ENCODE measurements around the gene ATN1. TPM values are rescaled to one million over a fixed set of nuclear protein-coding genes. Genes with fewer than 3 reads are reported as not detected.

The ATN1 gene
- total RNA-seq, 4 donors from 2014 or later, result 59.1 to 160 (median 112) TPM

DNA sequence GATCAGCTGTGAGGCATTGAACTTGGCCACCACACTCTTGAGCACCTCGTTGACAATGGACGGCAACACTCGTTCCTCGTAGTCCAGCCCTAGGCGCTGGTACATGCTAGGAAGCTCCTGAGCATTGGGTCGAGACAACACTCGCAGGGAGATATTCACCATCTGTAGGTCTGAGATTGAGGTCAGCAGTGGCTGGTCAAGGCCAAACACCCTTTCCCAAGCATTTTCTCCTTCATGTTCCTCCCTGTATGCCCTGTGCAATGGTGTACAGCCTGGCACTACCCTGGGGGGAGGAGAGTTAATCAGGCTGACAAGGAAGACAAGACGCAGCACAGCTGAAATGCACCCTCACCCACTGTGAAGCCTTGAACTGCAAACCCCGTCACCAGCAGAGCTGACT, 40.7 kb downstream of the ATN1 start:
- Histone ChIP-seq H3K27ac (peak overlapping the region; percentile 89 to 95 (median 95)), H3K27me3 (no peaks in the 10 kb centered on the region), H3K4me3 (no peak overlapping the region), H3K36me3 (peaks cover 0 to 18% (median 9%) of the 10 kb centered on the region in 4 donors), H3K4me1 (peaks cover 25 to 58% (median 38%) of the 10 kb centered on the region in 4 donors), H3K9me3 (no peaks in the 10 kb centered on the region)
- intact Hi-C loops (cut with DNase I; ENCODE audit: low total_unique reads) (loop anchor here (10.0 kb wide), 1 partner anchor 136 kb away; the partner anchor contains the start of gene C1RL), in situ Hi-C loops (cut with MboI; ENCODE audit: low pct_ligation_motif_present in 1 of 4, low pct_unique_long_range_greater_than_20kb in 1 of 4, low sequenced_read_pairs in 3 of 4) (no loop called here)
- 78 to 93% methylated on average over 3 to 9 of the region's 9 CpGs for WGBS, 2 donors (ENCODE audit: low coverage in 1 of 2)
- no peak for TF ChIP-seq EP300 (IDR thresholded peaks at IDR 0.05; ENCODE audit: low read depth)
- no peak for TF ChIP-seq POLR2AphosphoS5 (IDR thresholded peaks at IDR 0.05)
- TF ChIP-seq, protein P1, sequence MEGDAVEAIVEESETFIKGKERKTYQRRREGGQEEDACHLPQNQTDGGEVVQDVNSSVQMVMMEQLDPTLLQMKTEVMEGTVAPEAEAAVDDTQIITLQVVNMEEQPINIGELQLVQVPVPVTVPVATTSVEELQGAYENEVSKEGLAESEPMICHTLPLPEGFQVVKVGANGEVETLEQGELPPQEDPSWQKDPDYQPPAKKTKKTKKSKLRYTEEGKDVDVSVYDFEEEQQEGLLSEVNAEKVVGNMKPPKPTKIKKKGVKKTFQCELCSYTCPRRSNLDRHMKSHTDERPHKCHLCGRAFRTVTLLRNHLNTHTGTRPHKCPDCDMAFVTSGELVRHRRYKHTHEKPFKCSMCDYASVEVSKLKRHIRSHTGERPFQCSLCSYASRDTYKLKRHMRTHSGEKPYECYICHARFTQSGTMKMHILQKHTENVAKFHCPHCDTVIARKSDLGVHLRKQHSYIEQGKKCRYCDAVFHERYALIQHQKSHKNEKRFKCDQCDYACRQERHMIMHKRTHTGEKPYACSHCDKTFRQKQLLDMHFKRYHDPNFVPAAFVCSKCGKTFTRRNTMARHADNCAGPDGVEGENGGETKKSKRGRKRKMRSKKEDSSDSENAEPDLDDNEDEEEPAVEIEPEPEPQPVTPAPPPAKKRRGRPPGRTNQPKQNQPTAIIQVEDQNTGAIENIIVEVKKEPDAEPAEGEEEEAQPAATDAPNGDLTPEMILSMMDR (IDR thresholded peaks at IDR 0.05), result no peak
- TF ChIP-seq POLR2A (IDR thresholded peaks at IDR 0.05), result no peak
- DNase-seq, result no peak

DNA sequence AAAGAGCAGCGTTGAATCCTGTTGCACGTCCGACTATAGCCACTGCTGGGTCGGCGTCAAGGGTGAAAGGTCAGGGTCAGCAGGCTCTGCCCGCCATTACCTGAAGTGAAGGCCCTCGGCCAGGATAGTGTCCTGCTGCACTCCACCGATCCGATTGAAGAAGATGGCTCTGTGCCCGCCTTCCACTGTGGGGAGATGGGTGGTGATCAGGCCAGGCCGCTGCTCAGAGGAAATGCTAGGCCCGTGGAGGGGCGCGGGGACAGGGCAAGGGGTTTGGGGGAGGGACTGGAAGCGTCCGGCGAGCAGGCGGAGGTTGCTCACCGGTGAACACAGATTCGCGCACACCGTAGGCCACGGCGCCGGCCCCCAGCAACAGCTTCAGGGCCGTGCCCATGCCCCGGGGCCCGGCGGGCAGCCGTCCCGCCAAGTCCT, 42.4 kb downstream of the ATN1 start:
- H3K4me3 ChIP-seq, result peak overlapping the region; percentile 66 to 99 (median 80)
- TF ChIP-seq, protein P1 (IDR thresholded peaks at IDR 0.05), result no peak
- TF ChIP-seq POLR2AphosphoS5 (IDR thresholded peaks at IDR 0.05), result no peak
- no peak for TF ChIP-seq POLR2A (IDR thresholded peaks at IDR 0.05)
- TF ChIP-seq EP300 (IDR thresholded peaks at IDR 0.05; ENCODE audit: low read depth), result no peak
- peaks cover 20 to 49% (median 33%) of the 10 kb centered on the region in 4 donors for H3K4me1 ChIP-seq
- no peak for DNase-seq
- H3K36me3 ChIP-seq, result peaks cover 0 to 24% (median 11%) of the 10 kb centered on the region in 4 donors
- H3K9me3 ChIP-seq, result no peaks in the 10 kb centered on the region
- no peaks in the 10 kb centered on the region for H3K27me3 ChIP-seq
- intact Hi-C loops (cut with DNase I; ENCODE audit: low total_unique reads), result no loop called here
- H3K27ac ChIP-seq, result peak overlapping the region; percentile 89 to 95 (median 95)
- WGBS, 2 donors (ENCODE audit: low coverage in 1 of 2), result 0 to 1% methylated on average over 12 to 29 of the region's 31 CpGs
- in situ Hi-C loops (cut with MboI; ENCODE audit: low pct_ligation_motif_present in 1 of 4, low pct_unique_long_range_greater_than_20kb in 1 of 4, low sequenced_read_pairs in 3 of 4), result no loop called here

DNA sequence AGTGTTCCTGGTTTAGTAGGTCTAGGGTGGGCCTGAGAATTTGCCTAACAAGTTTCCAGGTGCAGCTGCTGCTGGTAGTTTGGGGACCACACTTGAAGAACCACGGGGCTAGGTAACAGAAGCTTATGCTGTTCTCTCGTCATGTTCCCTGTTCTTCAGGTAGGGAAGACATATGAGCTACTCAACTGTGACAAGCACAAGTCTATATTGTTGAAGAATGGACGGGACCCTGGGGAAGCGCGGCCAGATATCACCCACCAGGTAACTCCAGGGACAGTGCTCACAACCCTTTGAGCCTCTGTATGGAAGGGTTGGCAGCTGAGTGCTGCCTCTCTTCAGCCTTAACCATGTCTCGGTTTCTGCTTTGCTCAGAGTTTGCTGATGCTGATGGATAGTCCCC, 46.4 kb downstream of the ATN1 start:
- Histone ChIP-seq H3K27me3 (no peaks in the 10 kb centered on the region), H3K4me1 (peaks cover 9 to 19% (median 15%) of the 10 kb centered on the region in 4 donors), H3K36me3 (peaks cover 0 to 35% (median 13%) of the 10 kb centered on the region in 4 donors), H3K4me3 (no peak overlapping the region), H3K9me3 (no peaks in the 10 kb centered on the region), H3K27ac (no peak overlapping the region)
- DNase-seq, result no peak
- WGBS, 2 donors (ENCODE audit: low coverage in 1 of 2), result 70 to 89% methylated on average over 2 to 6 of the region's 6 CpGs
- in situ Hi-C loops (cut with MboI; ENCODE audit: low pct_ligation_motif_present in 1 of 4, low pct_unique_long_range_greater_than_20kb in 1 of 4, low sequenced_read_pairs in 3 of 4) (no loop called here), intact Hi-C loops (cut with DNase I; ENCODE audit: low total_unique reads) (no loop called here)
- TF ChIP-seq, protein P1 (IDR thresholded peaks at IDR 0.05), result no peak
- no peak for TF ChIP-seq EP300 (IDR thresholded peaks at IDR 0.05; ENCODE audit: low read depth)
- no peak for TF ChIP-seq POLR2AphosphoS5 (IDR thresholded peaks at IDR 0.05)
- no peak for TF ChIP-seq POLR2A (IDR thresholded peaks at IDR 0.05)

DNA sequence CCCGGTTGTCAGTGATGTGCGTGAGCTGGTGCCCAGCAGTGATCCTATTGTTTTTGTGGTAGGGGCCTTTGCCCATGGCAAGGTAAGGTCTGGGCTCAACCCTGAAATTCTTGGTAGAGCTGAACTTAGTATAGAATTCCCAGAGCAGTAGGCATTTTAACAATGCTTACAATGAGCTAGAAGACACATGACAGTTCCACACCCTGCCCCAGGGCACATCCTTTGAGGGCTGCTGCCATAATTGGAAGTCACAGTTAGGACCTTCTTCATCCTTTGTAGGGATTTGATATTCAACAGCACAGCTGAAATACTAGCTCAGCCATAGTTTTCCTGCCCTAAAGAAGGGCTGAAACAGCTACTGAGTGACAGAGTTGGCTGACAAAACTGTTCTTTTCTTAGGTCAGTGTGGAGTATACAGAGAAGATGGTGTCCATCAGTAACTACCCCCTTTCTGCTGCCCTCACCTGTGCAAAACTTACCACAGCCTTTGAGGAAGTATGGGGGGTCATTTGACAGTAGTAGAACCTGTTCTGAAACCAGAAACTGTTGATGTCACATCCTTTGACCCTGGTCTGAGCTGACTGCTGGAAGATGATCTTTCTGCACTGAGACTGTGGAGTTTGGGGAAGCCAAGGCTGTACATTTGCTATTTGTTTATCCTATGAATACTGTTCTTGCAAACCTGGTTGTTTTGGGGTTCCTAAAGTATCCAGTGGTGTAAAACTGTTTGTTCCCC, 47.7 kb downstream of the ATN1 start:
- DNase-seq, result no peak
- Histone ChIP-seq H3K36me3 (peaks cover 0 to 35% (median 13%) of the 10 kb centered on the region in 4 donors), H3K27me3 (no peaks in the 10 kb centered on the region), H3K27ac (no peak overlapping the region), H3K4me1 (peaks cover 5 to 13% (median 7%) of the 10 kb centered on the region in 4 donors), H3K4me3 (no peak overlapping the region), H3K9me3 (no peaks in the 10 kb centered on the region)
- TF ChIP-seq, protein P1 (IDR thresholded peaks at IDR 0.05), result no peak
- no peak for TF ChIP-seq POLR2A (IDR thresholded peaks at IDR 0.05)
- TF ChIP-seq POLR2AphosphoS5 (IDR thresholded peaks at IDR 0.05), result no peak
- no peak for TF ChIP-seq EP300 (IDR thresholded peaks at IDR 0.05; ENCODE audit: low read depth)
- in situ Hi-C loops (cut with MboI; ENCODE audit: low pct_ligation_motif_present in 1 of 4, low pct_unique_long_range_greater_than_20kb in 1 of 4, low sequenced_read_pairs in 3 of 4), result no loop called here
- intact Hi-C loops (cut with DNase I; ENCODE audit: low total_unique reads), result no loop called here
- WGBS, 2 donors (ENCODE audit: low coverage in 1 of 2), result 87 to 92% methylated on average over 2 of the region's 2 CpGs

Measured in transverse colon (tissue), 4 donors.